Hematopoietic multipotent progenitor cell treated with erythropoietin and hydrocortisone succinate and interleukin-3 and kit ligand, for 6 days (in vitro differentiated cells): ENCODE measurements around the gene CNNM3.
"Not testable (repeated sequence)": the region's sequence is repeated elsewhere in the genome, so short reads cannot be mapped to it uniquely, and the experiment has no call there.

Source experiments
- DNase-seq: peaks from one replicate; pipeline ENCODE4 v3.0.0-alpha.2; 2015

Gene CNNM3

GRCh38 chr2:96800061-96801004 is 15.7 kb upstream of the CNNM3 start:
- no peak for DNase-seq

- DNase-seq = peak; percentile 82
These were observed 14.9 kb upstream of the CNNM3 start for GRCh38 chr2:96801005-96801785.

GRCh38 chr2:96801786-96802595 is 14.1 kb upstream of the CNNM3 start:
- no peak for DNase-seq

- DNase-seq = no peak
These were observed 13.3 kb upstream of the CNNM3 start for GRCh38 chr2:96802721-96803120.

- no peak for DNase-seq
These were observed 11.1 kb upstream of the CNNM3 start for GRCh38 chr2:96804986-96805385.

- not testable (repeated sequence) for DNase-seq
These were observed 10.1 kb upstream of the CNNM3 start for GRCh38 chr2:96805946-96806345.

GRCh38 chr2:96806468-96807126 is 9.5 kb upstream of the CNNM3 start:
- no peak for DNase-seq

- DNase-seq = no peak
These were observed 9.0 kb upstream of the CNNM3 start for GRCh38 chr2:96807127-96807471.

- DNase-seq = no peak
These were observed 7.8 kb upstream of the CNNM3 start for GRCh38 chr2:96808176-96808837.

GRCh38 chr2:96809216-96809882 is 6.7 kb upstream of the CNNM3 start:
- no peak for DNase-seq

- peak; percentile 49 for DNase-seq
These were observed 5.9 kb upstream of the CNNM3 start for GRCh38 chr2:96809951-96810782.

- DNase-seq = no peak
These were observed 5.3 kb upstream of the CNNM3 start for GRCh38 chr2:96810783-96811192.

- no peak for DNase-seq
These were observed 4.2 kb upstream of the CNNM3 start for GRCh38 chr2:96811917-96812316.

- DNase-seq = no peak
These were observed 2.4 kb upstream of the CNNM3 start for GRCh38 chr2:96813656-96814055.

- DNase-seq = peak; percentile 42
These were observed 542 bp upstream of the CNNM3 start for GRCh38 chr2:96815326-96816126.

GRCh38 chr2:96816836-96817702 is 1.0 kb downstream of the CNNM3 start:
- DNase-seq = no peak

GRCh38 chr2:96817882-96818281 is 1.8 kb downstream of the CNNM3 start:
- DNase-seq = peak; percentile 46

- DNase-seq = peak; percentile 94
These were observed 3.2 kb downstream of the CNNM3 start for GRCh38 chr2:96819128-96819875.
